ENCODE data around the gene BMP6. TPM values are rescaled to one million over a fixed set of nuclear protein-coding genes. Genes with fewer than 3 reads are reported as not detected.

BMP6 gene
- total RNA-seq, 2 donors from 2014 or later = 10.4 to 19.1 TPM

DNA sequence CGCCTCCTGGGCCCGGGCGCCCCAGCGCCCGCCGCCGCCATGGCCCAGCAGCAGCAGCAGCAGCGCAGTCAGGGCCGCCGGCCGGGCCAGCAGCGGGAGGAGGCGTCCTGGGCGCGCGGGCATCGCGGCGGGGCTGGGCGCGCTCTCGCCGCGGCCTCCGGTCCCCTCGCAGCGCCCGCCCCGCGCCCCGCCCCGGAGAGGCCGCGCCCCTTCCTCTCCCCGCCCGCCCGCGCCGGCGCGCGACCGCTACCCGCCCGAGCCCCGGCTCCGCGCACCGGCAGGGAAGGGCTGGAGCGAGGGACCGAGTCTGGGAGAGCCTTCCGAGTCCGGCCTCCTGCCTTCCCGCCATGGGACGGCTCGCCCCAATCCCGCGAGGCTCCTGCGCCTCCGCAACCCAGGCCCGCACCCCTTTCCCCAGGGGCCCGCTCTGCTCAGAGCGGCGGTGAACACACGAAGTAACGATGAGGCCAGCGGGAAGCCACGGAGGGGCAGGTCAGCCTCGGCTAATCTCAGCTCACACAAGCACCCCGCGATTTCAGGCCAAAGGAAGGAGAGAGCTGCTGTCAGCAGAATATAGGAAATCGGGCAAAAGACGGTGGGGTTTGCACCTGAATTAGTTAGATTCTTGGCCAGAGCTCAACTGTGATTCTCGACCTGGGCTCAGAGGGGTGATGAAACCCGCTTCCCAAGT, 184.9 kb downstream of the BMP6 start, which contains the start of gene TXNDC5:
TXNDC5 (minus strand) TSS at position 135 of the 691 bp plus-strand sequence; CDS start at position 123, 12 bp downstream.
- H3K27me3 ChIP-seq = no peaks in the 10 kb centered on the region
- peak within 1 kb of the TSS; percentile 81 to 83 for H3K27ac ChIP-seq
- H3K4me3 ChIP-seq = peak within 1 kb of the TSS; percentile 74 to 79
- H3K9me3 ChIP-seq = no peaks in the 10 kb centered on the region
- no peak for DNase-seq (ENCODE audit: low spot score)
- H3K4me1 ChIP-seq = peaks cover 0 to 27% of the 10 kb centered on the region in 2 donors
- TF ChIP-seq, protein P1, sequence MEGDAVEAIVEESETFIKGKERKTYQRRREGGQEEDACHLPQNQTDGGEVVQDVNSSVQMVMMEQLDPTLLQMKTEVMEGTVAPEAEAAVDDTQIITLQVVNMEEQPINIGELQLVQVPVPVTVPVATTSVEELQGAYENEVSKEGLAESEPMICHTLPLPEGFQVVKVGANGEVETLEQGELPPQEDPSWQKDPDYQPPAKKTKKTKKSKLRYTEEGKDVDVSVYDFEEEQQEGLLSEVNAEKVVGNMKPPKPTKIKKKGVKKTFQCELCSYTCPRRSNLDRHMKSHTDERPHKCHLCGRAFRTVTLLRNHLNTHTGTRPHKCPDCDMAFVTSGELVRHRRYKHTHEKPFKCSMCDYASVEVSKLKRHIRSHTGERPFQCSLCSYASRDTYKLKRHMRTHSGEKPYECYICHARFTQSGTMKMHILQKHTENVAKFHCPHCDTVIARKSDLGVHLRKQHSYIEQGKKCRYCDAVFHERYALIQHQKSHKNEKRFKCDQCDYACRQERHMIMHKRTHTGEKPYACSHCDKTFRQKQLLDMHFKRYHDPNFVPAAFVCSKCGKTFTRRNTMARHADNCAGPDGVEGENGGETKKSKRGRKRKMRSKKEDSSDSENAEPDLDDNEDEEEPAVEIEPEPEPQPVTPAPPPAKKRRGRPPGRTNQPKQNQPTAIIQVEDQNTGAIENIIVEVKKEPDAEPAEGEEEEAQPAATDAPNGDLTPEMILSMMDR (IDR thresholded peaks at IDR 0.05) = no peak
- H3K36me3 ChIP-seq = no peaks in the 10 kb centered on the region

DNA sequence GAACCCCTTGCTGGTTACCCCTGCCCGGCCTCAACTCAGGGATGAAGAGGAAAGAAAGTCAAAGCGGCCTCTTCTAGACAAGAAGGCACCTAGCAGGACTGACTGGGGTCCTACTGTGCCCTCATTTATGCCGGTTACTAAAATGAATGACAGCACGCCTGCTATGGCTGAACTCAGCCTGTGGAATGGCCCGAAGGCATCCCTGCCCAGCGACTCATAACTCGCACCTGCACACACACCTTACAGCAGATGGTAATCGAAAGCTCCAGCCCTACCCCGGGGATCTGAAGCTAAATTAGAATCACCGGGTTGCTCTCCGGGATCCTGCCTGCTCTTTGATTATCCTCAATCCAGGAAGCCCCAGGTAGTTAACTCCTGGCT, 185.4 kb downstream of the BMP6 start:
- no peak for DNase-seq (ENCODE audit: low spot score)
- H3K4me1 ChIP-seq = peaks cover 0 to 27% of the 10 kb centered on the region in 2 donors
- no peaks in the 10 kb centered on the region for H3K9me3 ChIP-seq
- H3K27ac ChIP-seq = peak overlapping the region; percentile 81 to 83
- H3K27me3 ChIP-seq = no peaks in the 10 kb centered on the region
- H3K36me3 ChIP-seq = no peaks in the 10 kb centered on the region
- TF ChIP-seq, protein P1 (IDR thresholded peaks at IDR 0.05) = no peak
- H3K4me3 ChIP-seq = peak overlapping the region in 1 of 2 donors; percentile 79

DNA sequence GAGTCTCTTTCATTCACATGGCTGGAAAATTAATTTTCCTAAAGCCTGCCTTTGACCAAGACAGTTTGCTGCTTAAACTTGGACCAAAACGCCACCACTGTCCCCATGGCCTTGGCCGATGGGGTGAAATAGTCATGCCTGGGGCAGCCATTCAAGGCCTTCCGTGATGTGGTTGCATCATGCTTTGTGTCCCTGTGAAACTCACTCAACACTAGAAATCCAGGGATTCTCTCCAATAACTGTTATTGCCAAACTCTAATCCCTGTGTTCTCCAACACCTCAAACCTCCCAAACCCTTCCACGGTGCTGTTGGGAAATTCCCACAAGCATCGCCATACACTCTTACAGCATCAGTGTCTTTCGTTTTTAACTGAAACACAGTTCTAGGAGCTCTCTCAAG, 186.1 kb downstream of the BMP6 start:
- H3K27ac ChIP-seq = no peak overlapping the region
- H3K4me1 ChIP-seq = peaks cover 0 to 27% of the 10 kb centered on the region in 2 donors
- no peaks in the 10 kb centered on the region for H3K9me3 ChIP-seq
- DNase-seq (ENCODE audit: low spot score) = peak; percentile 80
- TF ChIP-seq, protein P1 (IDR thresholded peaks at IDR 0.05) = no peak
- H3K27me3 ChIP-seq = no peaks in the 10 kb centered on the region
- H3K36me3 ChIP-seq = no peaks in the 10 kb centered on the region
- no peak overlapping the region for H3K4me3 ChIP-seq

DNA sequence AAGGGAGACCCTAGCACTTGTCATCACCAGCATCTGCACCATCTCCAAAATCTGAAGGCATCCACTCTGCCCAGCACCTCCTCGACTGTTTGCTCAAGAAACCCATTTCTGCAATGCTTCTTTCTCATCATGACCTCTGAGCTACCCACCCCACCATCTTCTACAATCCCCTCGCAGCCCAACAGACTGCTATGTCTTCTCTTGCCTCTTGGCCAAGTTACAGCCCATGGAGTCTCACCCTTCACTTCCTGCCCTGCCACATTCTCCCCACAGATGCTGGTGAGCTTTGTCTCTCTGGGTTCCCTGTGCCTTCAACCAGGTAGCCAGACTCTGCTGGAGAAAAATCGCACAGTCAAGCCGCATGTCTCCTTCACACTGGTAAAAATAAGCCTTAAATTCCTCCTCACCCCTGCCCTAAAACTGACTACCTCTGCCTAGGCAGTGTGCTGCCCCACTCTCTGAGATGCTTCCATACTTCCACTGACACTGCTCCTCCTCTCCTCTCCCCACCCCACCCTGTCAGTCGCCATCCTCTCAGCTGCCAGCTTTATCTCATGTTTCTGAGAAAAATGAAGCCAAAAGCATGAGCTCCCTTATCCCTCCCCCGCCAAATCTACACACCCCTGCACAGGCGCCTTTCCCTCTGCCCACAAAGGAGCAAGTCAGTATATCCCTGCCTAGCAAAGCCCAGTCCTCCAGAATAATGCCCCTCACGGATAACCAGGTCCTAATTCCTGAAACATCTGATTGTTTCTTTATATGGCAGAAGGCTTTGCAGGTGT, 187.0 kb downstream of the BMP6 start:
- H3K27me3 ChIP-seq = no peaks in the 10 kb centered on the region
- DNase-seq (ENCODE audit: low spot score) = no peak
- TF ChIP-seq, protein P1 (IDR thresholded peaks at IDR 0.05) = no peak
- no peak overlapping the region for H3K27ac ChIP-seq
- no peaks in the 10 kb centered on the region for H3K9me3 ChIP-seq
- H3K4me1 ChIP-seq = peaks cover 0 to 23% of the 10 kb centered on the region in 2 donors
- no peaks in the 10 kb centered on the region for H3K36me3 ChIP-seq
- H3K4me3 ChIP-seq = no peak overlapping the region

DNA sequence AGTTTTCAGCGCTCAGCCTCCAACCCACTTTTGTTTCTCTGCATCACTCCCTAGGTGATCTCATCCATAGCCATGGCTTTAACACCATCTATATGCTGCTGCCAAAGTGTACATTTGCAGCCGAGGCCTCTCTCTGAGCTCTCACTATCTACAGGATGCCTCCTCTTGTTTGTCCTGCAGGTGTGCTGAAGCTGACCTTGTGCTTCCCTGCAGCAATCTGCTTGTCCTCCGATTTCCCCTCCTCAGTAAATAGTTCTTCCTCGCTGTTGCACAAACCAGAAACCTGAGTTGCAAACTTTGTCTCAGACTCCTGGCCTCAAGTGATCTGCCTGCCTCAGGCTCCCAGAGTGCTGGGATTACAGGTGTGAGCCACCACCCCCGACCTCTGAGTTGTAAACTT, 188.4 kb downstream of the BMP6 start:
- Histone ChIP-seq H3K27ac (no peak overlapping the region), H3K4me3 (no peak overlapping the region), H3K27me3 (no peaks in the 10 kb centered on the region), H3K36me3 (no peaks in the 10 kb centered on the region), H3K4me1 (peaks cover 0 to 12% of the 10 kb centered on the region in 2 donors), H3K9me3 (no peaks in the 10 kb centered on the region)
- TF ChIP-seq, protein P1 (IDR thresholded peaks at IDR 0.05) = no peak
- DNase-seq (ENCODE audit: low spot score) = no peak
